Glutamatergic neuron (in vitro differentiated cells): ENCODE results near the gene NTM. TPM values are rescaled to one million over a fixed set of nuclear protein-coding genes. Genes with fewer than 3 reads are reported as not detected.

ENCODE experiments used
- DNase-seq: peaks from one replicate; pipeline ENCODE4 v3.0.0; 2022
- H3K27ac Mint-ChIP-seq: one replicate; pipeline ENCODE4 v1.8.0; 2020; ENCODE audit warnings: mild to moderate bottlenecking, mixed read lengths, inconsistent platforms; ENCODE audit not compliant: unreplicated experiment
- H3K27me3 Mint-ChIP-seq: one replicate; pipeline ENCODE4 v1.8.0; 2020; ENCODE audit warnings: mild to moderate bottlenecking, moderate library complexity, mixed read lengths, inconsistent platforms; ENCODE audit not compliant: unreplicated experiment
- H3K36me3 Mint-ChIP-seq: one replicate; pipeline ENCODE4 v1.8.0; 2020; ENCODE audit warnings: mild to moderate bottlenecking, mixed read lengths, inconsistent platforms; ENCODE audit not compliant: unreplicated experiment
- H3K4me1 Mint-ChIP-seq: one replicate; pipeline ENCODE4 v1.8.0; 2020; ENCODE audit warnings: mild to moderate bottlenecking, low read depth, mixed read lengths, inconsistent platforms; ENCODE audit not compliant: unreplicated experiment
- H3K4me3 Mint-ChIP-seq: one replicate; pipeline ENCODE4 v1.8.0; 2020; ENCODE audit warnings: mild to moderate bottlenecking, mixed read lengths, inconsistent platforms; ENCODE audit not compliant: unreplicated experiment
- H3K9me3 Mint-ChIP-seq: one replicate; pipeline ENCODE4 v1.8.0; 2020; ENCODE audit warnings: mild to moderate bottlenecking, moderate library complexity, mixed read lengths, inconsistent platforms; ENCODE audit not compliant: unreplicated experiment
- CTCF ChIP-seq: fragments of 200-600 bp; sonication (generic); IDR thresholded peaks from one replicate; pipeline ENCODE4 v1.5.0; 2021; ENCODE audit not compliant: partially characterized antibody, unreplicated experiment
- total RNA-seq: library from RNA; stranded (reverse); fragmentation: NEBNext Ultra II Directional; extraction: Animal tissue kit (Norgen Biotek cat#: 25700); gene quantifications from one replicate; pipeline ENCODE4 v1.2.1, GENCODE V29; 2021; ENCODE audit not compliant: unreplicated experiment

Gene NTM
- total RNA-seq, 1 donor from 2014 or later = 1.2 TPM

- no peak overlapping the region for H3K4me3 Mint-ChIP-seq
- no peaks in the 10 kb centered on the region for H3K36me3 Mint-ChIP-seq
- H3K27ac Mint-ChIP-seq = no peak overlapping the region
- peaks cover 2% of the 10 kb centered on the region for H3K4me1 Mint-ChIP-seq
- DNase-seq = no peak
- peaks cover 3% of the 10 kb centered on the region for H3K27me3 Mint-ChIP-seq
- peaks cover 1% of the 10 kb centered on the region for H3K9me3 Mint-ChIP-seq
- TF ChIP-seq CTCF = no peak
Measured at GRCh38 chr11:131894615-131895544, 524.5 kb downstream of the NTM start.

- H3K27me3 Mint-ChIP-seq = peaks cover 3% of the 10 kb centered on the region
- H3K27ac Mint-ChIP-seq = no peak overlapping the region
- no peak overlapping the region for H3K4me3 Mint-ChIP-seq
- DNase-seq = no peak
- no peaks in the 10 kb centered on the region for H3K36me3 Mint-ChIP-seq
- no peak for TF ChIP-seq CTCF
- H3K9me3 Mint-ChIP-seq = peaks cover 1% of the 10 kb centered on the region
- H3K4me1 Mint-ChIP-seq = peaks cover 2% of the 10 kb centered on the region
Measured at GRCh38 chr11:131895865-131896264, 525.5 kb downstream of the NTM start.

GRCh38 chr11:131896978-131897615, 526.7 kb downstream of the NTM start:
- no peak for TF ChIP-seq CTCF
- Mint-ChIP-seq H3K4me1 (peaks cover 2% of the 10 kb centered on the region), H3K27ac (no peak overlapping the region), H3K27me3 (peaks cover 3% of the 10 kb centered on the region), H3K4me3 (no peak overlapping the region), H3K9me3 (peaks cover 1% of the 10 kb centered on the region), H3K36me3 (no peaks in the 10 kb centered on the region)
- no peak for DNase-seq

- Mint-ChIP-seq H3K27ac (no peak overlapping the region), H3K4me3 (no peak overlapping the region), H3K36me3 (no peaks in the 10 kb centered on the region), H3K9me3 (peaks cover 1% of the 10 kb centered on the region), H3K4me1 (peaks cover 2% of the 10 kb centered on the region), H3K27me3 (peaks cover 2% of the 10 kb centered on the region)
- no peak for TF ChIP-seq CTCF
- DNase-seq = no peak
Measured at GRCh38 chr11:131897956-131898355, 527.5 kb downstream of the NTM start.

- no peak for TF ChIP-seq CTCF
- no peak overlapping the region for H3K4me3 Mint-ChIP-seq
- peaks cover 1% of the 10 kb centered on the region for H3K9me3 Mint-ChIP-seq
- no peaks in the 10 kb centered on the region for H3K27me3 Mint-ChIP-seq
- H3K27ac Mint-ChIP-seq = no peak overlapping the region
- peaks cover 2% of the 10 kb centered on the region for H3K4me1 Mint-ChIP-seq
- no peaks in the 10 kb centered on the region for H3K36me3 Mint-ChIP-seq
- no peak for DNase-seq
Measured at GRCh38 chr11:131898949-131899348, 528.5 kb downstream of the NTM start.
